Measurements from ENCODE around the gene UNKL.

Gene UNKL

DNA sequence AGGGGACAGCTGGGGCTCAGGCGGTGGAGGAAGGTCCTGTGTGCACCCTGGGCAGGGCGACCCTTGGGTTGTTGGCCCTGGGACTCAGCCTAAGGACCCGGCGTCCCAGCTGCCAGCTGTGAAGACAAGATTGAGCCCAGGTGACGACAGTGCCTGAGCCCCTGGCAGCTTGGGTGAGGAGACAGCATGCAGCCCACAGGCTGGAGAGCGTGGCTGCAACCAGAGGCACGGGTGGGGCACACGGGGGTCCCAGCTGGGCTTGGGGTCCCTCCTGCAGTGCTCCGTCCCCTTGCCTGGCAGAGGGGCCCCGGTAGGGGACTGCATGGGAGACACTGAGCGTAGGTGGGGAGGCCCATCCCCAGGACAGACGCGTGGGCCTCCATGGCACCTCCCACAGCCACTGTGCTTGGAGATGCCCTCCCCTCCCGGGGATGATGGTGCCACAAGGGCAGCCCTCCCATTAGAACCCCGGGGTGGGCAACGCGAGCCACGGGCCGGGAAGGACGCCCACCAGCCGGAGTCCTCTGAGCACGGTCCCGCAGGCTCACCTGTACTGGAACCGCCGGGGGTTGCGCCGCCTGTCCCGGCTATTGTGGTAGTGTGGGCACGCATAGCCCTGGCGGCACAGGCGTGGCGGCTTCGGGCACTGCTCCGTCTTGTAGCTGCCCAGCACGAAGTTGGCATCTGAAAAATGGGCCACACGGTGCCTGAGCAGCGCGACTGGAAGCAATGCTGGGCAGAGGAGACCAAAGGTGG, 15.5 kb downstream of the UNKL start:
- DNase-seq: no peak

DNA sequence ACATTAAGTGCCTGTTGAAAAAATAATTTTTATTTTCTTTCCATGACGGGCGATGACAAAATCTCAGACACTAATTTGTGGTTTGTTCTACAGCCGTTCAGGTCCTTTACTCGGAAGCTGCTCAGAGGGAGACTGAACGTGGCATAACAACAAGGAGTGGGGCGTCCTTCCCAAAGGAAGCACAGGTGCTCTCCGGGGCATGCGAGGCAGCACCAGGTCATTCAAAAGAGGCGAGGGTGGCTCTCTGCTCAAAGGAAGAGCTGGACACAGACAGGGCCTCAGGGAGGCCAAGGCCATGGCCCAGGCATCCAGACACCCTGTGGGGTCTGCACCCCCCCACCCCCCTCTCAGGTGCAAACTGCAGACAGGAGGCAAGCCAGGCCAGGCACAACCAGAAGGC, 16.2 kb downstream of the UNKL start:
- no peak for DNase-seq

DNA sequence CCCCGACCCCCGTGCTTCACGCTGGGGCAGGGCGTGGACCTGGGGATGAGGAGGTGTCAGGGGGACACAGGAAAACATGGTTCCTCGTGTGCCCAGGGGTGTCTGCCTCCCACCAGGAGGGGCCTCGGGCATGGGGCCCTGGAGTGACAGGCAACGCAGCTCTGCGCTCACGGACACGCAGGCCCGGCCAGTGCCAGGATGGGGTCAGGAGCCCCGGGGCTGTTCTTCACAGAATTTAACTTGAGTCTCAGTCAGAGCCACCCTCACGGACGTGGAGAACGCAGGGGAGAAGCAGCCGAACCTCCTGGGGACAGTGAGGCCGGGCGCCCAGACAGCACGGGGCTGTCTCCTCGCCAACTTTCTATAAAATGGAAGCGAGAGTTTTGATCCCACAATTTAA, 16.7 kb downstream of the UNKL start:
- DNase-seq: no peak

DNA sequence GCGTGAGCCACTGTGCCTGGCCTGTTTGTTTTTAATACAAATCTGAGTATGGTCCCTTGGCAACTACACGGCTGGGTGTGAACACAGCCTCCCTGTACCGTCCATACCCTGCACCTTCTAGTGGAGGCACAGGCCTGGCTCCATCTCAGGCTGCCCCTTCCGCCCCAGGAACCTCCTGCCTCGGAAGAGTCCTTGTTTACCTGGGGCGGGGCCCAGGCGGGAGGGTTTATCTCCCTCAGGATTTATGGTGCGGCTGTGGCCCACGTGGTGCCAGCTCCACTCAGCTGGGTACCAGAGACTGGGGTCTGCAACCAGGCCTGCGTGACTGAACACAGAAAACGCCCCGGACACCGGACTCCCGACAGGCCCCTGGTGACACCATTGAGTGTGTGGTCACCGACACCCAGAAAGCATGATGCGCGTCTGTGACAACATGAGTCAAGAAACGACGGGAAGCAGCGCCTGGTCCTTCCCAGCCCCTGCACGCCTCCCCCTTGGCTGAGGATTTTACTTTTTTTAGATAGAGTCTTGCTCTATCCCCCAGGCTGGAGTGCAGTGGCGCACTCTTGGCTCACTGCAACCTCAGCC, 19.0 kb downstream of the UNKL start:
- no peak for DNase-seq

DNA sequence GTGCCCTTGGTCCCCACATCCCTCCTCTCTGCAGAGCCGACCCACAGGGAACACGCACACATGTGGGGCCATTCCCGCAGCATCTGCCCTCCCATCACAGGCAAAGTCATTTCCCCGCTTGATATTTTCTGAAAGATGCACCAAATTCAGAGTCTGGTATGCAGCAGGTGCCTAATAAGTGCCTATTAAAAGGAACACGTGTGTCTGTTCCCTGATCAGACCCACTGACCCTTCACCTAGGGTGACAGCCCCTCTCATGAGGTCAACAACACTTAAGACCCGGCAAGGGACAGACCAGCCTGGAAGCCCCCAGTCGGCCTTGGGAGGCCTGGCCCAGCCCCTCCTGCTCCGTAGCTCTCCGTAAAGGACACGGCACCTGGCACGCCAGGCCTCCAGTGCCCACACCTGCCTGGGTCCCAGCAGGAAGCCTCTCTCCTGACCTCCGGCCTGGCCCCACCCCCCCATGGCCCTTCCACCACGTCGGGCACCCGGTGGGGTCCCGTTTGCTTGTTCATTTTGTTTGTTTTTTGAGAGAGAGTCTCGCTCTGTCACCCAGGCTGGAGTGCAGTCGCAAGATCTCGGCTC, 20.0 kb downstream of the UNKL start:
- DNase-seq: no peak

DNA sequence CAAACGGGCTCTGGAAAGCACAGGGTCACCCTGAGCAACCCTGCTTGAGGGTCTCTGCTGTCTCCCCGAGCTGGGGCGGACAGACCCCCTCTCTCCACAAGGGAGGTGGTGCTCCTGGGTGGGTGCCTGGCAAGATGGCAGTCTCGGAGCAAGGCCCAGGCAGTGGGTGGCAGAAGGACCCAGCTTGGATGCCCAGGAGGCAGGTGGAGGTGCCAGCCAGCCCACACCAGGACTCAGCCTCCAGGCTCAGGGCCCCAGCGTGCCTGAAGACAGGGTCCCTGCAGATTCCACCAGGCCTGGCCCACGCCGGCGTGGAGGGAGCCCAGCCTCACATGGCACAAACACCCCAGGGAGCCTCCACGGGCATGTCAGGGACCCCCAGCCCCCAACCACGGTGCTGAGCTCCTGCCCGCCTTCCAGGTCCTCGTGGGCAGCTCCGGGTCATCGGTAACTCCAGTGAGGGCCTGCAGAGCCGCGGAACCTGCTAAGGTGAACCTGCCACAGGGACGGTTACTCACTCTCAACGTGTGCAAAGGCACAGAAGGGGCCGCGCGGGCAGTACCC, 20.8 kb downstream of the UNKL start:
- DNase-seq: no peak

DNA sequence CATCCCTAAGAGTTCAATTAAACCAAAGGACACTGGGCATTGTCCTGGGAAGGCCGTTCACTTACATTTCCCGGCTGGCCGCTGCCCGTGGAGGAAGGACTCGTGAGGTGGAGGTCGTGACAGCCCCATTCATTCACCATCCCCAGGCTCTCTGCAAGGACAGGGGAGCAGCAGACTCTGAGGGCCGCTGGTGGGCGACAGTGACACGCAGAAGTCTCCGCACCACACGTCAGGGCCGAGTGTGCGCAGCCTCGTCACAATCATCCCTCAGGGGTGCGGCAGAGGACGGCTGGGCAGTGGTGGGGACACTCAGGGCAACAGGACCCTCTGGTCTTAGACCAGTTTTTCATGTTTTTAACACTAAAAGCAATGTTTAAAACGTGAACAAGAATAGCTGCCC, 21.7 kb downstream of the UNKL start:
- DNase-seq: no peak

DNA sequence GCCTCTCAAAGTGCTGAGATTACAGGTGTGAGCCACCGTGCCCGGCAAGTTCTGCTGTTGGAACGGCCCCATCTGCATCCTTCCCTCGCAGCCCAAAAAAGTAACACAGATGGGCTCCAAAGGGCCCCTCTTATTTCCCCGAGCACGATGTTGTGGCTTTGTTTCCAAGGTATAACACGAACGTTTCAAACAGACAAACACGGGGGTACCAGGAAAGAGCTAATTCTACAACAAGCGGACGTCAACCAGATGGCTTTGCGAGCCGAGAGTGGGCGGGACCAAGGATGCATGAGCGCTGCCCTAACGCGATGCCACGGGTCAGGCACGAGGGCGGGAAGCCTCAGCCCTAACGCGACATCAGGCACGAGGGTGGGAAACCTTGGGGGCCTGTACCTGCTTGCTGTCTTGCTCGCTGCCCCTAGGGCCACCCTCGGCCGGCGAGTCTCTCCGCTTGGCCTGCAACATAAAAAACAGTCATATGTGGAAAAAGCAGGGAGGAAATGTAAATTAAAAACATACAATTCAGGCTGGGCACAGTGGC, 24.2 kb downstream of the UNKL start:
- no peak for DNase-seq

DNA sequence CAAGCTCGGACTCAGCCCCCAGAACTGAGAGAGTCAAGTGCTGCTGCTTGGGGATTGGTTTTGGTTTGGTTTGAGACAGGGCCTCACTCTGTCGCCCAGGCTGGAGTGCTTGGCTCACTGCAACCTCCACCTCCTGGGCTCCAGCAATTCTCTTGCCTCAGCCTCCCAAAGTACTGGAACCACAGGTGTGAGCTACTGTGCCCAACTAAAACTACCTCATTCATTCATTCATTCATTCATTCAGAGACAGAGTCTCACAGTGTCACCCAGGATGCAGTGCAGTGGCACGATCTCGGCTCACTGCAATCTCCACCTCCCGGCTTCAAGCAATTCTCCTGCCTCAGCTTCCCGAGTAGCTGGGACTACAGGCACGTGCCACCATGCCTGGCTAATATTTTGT, 24.7 kb downstream of the UNKL start:
- DNase-seq: no peak

DNA sequence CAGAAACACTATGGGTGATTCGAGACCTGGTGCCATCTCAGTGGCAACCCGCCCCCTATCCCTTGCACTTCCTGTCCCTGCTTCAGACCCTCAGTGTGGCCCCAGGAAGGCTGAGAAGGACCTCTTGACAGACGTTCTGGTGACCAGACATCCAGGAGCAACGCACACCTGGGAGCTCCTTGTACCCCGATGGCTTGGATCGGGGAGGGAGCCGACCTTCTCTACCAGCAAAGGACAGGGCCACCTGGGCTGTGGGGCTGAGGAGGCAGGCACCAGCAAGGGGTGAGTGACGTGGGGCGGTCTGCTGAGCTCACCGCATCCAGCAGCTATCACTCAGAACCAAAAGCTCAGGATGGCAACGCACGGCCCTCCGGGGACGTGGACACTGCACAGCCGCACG, 27.2 kb downstream of the UNKL start:
- no peak for DNase-seq

DNA sequence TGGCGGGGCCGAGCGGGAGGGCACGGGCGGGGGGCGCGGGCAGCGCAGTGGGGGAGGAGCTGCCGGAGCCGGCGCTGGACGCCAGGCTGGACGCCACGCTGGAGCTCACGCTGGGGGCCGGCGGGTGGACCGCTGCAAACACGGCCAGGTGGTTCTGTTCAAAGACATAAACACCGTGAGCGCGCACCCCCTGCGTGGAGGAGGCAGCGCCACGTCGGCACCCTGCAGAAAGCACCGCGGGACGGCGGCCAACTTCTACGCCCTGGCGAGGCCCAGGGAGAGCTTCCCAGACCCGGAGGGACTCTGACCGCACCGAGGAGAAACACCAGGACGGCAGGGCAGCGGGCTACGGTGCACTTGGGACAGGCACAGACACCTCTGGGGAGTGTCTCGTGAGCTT, 29.3 kb downstream of the UNKL start:
- no peak for DNase-seq

DNA sequence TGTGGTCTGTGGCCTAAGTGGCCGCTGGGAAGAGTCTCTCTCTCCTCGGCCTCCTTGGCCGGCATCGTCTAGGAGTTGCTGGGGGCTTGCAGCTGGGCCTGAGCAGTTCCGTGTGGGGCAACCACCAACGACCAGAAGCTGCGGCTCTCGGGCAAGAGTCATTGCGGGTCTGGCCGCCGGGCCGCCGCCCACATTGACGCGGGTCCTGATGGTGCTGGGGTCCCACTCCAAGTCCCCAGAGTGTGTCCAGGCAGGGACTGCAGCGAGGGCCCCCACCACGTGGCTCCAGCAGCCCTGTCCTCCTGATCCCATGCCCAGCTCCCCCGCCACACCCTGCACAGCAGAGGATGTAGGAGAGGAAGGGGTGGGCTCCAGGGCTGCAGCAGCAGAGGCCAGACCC, 30.9 kb downstream of the UNKL start:
- no peak for DNase-seq

DNA sequence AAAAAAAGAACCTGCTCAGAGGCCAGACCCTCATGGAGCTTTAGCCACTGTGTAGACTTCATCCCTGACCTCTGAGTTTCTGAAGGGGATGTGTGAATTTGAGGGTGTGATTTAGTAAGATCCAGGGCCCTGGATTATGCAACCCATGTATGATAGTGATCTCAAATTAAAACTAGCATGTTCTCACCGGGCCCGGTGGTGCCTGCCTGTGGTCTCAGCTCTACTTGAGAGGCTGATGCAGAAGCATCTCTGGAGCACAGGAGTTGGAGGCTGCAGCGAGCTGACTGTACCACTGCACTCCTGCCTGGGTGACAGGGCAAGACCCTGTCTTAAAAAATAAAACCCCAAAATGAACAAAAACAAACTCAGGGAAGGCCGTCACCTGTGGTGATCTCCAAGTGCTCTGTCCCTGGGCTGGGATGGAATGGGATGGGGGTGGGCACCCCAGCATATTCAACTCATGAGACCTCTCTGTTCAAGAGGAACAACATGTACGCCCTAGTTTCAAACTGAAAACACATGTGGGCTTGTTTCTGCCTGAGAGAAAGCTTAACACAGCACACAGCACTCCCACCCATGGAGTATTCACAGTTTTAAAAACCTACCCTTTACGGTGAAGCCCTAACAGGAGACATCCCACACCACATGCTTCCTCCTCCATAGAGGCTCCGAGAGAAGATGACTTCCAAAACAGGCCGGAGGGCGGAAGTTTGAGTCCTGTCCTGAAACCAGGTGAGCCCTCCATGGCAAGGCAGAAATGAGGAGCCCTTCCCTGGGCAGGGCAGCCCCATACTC, 32.7 kb downstream of the UNKL start:
- DNase-seq: no peak

DNA sequence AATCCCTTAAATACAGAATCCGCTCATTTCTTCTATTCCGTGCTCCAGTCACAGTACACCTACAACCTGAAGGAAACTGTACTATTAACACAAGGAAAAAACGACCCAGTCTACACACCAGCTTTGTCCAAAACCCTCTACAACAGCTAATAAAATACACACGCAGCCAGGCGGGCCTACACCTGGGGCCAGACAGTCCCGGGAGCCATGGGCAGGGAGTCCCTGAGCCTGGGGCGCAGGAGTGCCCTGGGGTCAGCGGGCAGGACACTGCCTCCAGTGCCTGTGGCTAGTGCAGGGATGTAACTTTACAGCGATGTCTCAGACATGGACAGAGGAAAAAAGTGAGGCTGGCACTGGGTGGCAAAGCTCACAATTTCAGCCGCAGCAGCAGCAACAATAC, 34.3 kb downstream of the UNKL start:
- DNase-seq: no peak

DNA sequence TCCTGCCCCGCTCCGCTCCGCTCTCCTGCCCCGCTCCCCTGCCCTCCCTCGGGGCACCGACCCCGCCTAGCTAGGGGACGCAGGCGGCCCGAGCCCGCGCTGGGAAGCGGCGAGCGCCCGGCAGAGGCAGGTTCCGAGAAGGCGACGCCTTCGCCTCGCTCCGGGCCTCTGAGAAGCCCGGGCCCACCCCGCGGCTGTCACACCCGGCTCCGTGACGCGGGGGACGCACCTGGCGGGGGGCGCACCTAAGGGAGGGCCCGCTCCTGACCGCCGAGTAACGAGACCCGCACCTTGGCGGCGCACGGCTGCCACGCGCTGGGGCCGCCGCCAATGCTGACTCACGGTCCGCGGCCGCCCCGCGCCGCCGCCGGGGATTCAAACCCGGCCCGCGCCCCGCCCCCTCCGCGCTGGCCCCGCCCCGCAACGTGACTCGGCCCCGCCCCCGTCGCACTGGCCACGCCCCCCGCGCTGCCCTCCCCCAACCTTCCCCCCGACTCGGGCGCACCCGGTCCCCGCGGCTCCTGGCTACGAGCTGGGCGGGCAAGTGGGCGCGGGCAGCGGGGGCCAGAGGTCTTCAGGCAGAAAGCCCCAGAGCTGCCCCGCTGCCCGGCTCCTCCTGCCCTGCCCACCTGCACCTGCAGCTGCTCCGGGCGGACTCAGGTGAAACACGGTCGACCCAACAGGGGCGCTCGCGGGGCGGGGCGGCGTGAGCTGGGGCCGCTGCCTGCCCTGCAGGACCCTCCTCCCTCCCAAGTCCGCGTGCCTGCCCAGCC, 35.0 kb downstream of the UNKL start:
- DNase-seq: no peak

DNA sequence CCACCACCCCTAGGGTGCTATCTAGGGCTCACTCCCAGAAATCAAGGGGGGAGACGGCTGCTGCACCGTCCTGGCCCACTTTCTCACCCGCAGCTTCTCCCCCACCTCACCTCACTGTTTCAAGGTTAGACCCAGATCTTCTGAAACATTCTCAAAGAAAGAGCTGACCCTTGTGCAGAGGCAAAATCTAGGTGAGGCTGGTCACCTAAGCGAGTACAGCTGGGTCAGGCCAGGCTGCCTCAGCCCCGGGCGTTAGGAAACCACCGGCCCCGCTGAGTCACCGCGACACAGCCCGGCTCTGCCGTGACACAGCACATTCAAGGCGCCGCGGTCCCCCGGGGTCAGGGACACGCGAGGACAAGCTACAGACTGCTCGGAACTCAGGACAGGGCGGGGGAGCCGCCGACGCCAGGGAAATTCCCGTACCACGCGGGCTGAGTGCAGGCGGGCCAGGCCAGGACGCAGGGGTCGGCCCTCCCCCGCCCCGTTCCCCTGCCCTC, 35.6 kb downstream of the UNKL start:
- no peak for DNase-seq

DNA sequence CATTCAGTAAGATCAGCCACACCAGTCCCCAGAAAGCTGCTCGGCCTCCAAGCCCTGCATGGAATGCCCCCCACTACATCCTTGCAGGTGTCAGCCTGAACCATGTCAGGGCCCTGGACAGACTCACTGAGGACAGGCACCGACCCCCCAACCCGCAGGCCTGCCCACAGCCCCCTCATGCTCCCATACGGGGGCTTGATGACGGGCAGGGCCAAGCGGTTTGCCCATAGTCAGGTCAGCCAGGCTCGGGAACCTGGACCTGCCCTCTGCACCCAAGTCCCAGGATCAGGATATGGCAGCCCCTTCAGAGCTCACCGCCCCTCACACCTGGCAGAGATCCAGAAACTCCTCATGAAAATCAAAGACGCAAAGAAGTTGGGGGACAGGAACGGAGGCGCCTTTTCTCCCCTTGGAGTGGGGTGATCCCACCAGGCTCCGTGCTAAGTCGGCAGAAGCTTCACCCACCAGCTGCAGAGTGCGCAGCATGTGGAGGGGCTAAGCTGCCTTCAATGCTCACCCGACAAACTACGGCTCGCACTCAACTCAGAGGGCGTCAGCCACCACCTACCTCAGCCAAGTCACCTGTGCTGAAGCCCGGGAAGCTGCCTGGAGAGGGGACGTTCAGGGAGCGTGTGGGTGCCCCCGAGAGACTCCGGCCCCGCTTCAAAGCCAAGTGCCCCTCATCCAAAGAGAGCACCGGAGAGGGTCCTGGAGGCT, 36.3 kb downstream of the UNKL start:
- no peak for DNase-seq

DNA sequence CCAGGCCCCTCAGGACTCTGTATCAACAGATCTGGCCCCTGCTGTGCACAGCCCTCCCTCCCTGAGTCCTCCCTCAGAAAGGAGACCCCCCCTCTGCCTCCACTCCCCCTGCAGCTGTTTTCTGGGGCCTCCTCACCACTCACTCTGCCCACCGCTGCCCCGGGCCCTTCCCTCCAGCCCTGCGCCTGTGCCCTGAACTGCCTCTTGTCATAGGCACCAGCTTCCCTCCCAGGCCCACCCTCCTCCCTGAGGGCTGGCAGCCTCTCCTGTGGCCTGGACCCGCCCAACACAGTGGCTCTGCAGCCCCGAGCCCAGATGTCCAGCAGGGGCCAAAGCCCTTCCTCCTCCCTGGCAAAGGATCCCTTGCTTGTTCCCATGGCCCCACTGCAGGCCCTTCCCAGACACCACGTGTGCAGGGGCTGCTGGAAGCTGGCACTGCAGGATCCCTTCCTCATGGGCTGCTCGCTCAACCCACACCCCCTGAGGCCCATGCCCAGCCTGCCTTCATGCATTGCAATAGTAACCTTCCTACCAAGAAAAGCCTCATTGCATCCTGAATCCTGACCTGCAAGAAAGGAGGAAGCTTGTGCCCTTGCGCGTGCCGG, 37.0 kb downstream of the UNKL start:
- DNase-seq: peak; percentile 14 to 45

DNA sequence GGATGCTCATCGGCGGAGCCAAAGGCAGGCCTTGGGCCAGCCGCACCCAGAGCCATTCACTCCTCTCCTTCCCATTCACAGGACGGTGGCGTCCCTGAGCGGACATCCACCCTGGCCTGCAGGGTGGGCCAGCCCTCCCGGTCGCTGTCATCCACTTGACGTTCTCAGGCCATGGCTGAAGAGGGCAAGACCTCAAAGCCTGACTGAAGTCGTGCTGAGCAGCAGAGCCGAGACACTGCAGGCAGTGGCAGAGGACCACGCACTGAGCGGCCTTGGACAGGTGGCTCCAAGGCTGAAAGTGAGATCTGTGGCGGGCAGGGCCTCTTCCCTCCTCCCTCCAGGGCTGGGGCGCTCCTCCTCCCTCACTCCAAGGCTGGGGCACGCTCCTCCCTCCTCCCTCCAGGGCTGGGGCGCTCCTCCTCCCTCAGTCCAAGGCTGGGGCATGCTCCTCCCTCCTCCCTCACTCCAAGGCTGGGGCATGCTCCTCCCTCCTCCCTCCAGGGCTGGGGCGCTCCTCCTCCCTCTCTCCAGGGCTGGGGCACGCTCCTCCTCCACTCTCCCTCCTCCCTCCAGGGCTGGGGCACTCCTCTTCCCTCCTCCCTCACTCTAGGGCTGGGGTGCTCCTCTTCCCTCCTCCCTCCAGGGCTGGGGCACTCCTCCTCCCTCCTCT, 38.6 kb downstream of the UNKL start:
- no peak for DNase-seq

DNA sequence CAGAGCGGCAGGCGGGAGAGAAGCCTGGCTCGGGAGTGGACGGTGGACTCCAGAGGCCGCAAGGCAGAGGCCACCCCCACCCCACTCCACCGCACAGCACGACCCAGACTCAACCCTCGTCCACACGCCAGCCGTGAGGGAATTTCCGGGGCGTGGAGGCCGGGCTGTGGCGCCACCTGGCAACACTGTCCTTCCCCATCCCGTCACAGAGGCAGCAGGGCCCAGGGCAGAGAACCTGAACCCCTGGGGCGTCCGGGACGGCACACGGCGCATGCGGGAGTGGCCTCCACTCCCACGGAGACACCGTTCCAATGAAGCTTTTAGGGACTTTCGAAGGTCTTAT, 39.2 kb downstream of the UNKL start:
- DNase-seq: no peak
